GM21737 (cell line): ENCODE data around the gene BANP.
"Not testable (repeated sequence)": the region's sequence is repeated elsewhere in the genome, so short reads cannot be mapped to it uniquely, and the experiment has no call there.

Experiments used
- ATAC-seq: cut with Tn5 transposase; IDR thresholded peaks from one replicate; pipeline ENCODE4 v1.9.1; 2021; ENCODE audit warnings: mild to moderate bottlenecking, moderate library complexity; ENCODE audit not compliant: unreplicated experiment

The BANP gene, protein sequence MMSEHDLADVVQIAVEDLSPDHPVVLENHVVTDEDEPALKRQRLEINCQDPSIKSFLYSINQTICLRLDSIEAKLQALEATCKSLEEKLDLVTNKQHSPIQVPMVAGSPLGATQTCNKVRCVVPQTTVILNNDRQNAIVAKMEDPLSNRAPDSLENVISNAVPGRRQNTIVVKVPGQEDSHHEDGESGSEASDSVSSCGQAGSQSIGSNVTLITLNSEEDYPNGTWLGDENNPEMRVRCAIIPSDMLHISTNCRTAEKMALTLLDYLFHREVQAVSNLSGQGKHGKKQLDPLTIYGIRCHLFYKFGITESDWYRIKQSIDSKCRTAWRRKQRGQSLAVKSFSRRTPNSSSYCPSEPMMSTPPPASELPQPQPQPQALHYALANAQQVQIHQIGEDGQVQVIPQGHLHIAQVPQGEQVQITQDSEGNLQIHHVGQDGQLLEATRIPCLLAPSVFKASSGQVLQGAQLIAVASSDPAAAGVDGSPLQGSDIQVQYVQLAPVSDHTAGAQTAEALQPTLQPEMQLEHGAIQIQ

DNA sequence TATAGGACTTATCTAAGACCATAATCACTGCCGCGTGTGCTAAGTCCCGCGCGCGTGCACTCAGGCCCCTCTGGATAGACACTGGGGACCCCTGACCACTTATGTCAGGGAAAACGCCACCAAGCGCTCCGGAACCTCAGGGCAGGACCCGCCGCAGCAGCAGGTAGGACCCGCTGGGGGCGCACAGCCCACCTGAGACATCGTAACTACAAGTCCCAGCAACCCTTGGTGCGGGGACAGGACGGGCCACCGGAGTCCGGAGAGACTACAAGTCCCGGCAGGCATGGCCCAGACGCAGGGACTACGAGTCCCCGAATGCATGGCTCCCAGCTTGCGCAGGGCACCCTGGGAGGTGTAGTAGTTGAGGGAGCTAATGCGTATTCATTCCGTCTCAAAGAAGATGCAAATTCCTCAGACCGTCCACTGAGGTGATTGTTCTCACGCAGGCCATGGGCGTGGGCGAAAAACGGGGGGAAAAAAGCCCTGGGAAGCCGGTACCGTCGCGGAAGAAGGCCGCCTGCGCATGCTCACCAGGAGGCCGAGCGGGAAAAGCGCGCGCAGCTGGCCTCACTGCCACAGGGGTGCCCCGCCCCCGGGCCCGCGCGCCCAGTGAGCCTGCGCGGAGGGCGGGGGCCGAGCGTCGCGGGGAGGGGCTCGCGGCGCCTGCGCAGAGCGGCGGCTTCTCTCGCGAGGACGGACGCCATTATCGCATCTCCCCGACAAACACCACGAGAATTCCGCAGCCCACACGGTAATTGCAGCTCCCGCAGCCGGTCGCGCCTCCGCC is at the start of gene BANP:
BANP (plus strand) TSS at position 670 of the 787 bp plus-strand sequence. CDS start 23,682 bp downstream, outside the sequence.
- peak; percentile 82 for ATAC-seq

DNA sequence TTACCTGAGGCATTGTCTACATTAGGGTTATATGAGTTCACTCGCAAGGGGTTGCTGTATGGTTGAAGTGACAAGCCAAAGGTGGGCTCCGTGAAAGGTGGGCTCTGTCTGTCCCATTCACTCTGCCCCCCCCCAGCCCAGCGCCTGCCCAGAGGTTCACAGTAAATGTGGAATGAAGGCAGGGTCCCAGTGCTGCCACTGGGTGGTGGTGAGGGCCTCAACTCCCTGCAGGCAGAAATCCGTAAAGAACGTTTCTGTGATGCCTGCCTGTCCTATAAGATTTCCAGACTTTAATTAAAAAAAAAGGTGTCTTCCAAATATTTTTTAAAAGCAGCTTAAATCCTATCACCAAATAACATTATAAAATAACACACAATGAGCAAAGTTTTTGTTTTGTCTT is 46.3 kb upstream of the BANP start:
- ATAC-seq, result not testable (repeated sequence)

DNA sequence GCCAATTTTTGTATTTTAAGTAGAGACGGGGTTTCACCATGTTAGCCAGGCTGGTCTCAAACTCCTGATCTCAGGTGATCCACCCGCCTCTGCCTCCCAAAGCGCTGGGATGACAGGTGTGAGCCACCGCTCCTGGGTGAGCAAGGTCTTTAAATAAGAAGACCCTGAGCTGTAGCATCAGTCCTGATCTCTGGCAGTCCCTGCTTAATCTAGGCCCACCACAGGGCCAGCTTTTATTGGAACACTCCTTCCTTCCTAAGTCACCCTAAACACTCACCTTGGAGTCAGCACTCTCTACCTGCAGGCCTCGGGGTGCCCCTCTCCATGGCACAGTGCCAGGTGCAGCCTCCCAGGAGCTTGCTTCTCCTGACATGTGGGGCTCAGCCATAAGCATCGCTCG is 45.7 kb upstream of the BANP start:
- ATAC-seq, result not testable (repeated sequence)

DNA sequence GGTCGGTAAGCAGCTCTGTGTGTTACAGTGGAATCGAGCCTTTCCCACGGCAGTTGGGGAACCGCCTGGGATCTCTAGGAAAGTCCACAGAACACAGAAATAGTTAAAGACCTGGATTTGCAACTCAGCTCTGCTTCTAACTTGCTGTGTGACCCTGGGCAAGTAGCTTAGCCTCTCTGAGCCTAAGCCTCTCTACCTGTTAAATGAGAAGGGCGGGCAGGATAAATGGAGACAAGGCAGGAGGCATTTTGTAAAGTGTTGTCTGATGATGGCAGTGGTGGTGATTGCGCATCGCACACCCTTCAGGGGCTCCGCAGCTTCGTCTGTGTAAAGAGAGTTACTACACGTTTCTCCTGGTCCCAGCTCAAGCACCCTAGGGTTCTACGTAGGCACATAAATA is 43.1 kb upstream of the BANP start:
- not testable (repeated sequence) for ATAC-seq

DNA sequence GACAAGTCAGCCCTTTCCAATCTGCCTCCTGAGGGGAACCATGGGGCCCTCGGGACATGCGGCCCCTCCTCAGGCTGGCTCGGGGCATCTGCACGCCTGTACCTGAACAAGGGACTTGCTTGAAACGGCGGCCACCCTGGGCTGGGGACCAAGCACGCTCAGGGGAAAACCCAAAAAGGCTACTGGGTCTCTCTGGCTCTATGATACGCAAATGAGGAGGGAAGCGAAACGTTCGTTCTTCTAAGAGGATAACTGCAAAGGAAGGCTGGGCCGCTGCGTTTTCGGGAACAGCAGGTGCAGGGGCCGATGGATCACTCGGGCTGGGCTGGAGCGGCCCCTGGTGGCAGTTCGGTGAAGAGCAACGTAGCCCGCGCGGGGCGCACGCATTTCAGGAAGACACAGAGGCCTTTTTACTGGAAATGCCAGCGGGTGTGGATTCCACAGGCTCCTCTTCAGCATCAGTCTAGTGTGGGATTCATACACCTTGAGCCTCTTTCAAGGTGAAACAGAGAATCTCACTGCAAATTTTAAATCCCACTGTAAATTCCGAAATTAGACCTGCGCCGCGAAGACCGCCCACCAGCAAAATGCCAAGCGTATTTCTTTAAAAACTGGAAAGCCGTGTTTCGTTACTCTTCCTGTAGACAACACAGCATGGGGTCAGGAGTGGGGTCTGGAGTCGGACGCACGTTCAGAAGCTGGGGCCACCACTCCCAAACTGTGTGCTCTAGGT is 41.9 kb upstream of the BANP start:
- peak; percentile 85 for ATAC-seq

DNA sequence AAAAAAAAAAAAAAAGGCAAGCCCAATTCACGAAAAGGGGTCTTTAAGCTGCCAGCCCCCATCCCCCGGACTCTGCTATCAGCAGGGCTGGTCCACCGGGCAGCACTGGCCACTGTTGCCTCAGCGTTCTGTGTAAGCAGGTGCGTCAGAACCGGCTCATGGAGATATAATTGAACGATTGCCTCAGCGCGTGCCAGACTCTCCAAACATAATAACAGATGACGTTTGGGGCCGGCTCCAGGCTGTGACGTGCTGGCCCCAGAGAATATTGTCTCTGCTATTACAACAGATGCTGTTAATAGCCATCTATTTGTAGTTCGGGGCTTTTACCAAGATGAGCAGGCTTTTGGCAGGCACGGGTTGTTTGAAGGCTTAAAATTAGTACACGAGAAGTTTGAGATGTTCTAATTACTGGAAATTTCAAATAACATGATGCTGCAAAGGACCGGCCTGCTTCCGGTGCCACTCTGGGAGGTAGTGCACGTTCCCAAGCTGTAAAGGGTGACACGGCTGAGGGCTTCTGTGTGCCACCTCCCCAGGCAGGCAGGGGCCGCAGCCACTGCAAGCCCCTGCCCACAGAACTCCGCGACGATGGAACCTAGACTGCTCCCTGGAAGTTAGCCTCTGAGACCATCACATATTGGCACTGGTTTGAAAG is 40.0 kb upstream of the BANP start:
- ATAC-seq, result not testable (repeated sequence)

DNA sequence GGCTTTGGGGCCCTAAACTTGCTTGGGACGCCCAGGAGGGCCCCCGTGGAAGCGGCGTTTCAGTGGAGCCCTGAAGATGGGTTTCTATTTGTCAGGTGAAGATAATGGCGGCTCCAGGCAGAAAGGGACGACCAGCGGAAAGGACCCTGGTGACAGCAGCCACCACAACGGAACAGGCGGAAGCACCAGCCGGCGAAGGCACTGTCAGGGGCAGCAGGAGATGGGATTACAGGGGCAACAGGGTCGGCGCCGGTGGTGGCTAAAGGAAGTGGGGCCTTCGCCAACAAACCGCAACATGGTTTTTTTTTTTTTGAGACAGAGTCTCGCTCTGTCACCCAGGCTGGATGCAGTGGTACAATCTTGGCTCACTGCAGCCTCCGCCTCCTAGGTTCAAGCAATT is 38.5 kb upstream of the BANP start:
- not testable (repeated sequence) for ATAC-seq

DNA sequence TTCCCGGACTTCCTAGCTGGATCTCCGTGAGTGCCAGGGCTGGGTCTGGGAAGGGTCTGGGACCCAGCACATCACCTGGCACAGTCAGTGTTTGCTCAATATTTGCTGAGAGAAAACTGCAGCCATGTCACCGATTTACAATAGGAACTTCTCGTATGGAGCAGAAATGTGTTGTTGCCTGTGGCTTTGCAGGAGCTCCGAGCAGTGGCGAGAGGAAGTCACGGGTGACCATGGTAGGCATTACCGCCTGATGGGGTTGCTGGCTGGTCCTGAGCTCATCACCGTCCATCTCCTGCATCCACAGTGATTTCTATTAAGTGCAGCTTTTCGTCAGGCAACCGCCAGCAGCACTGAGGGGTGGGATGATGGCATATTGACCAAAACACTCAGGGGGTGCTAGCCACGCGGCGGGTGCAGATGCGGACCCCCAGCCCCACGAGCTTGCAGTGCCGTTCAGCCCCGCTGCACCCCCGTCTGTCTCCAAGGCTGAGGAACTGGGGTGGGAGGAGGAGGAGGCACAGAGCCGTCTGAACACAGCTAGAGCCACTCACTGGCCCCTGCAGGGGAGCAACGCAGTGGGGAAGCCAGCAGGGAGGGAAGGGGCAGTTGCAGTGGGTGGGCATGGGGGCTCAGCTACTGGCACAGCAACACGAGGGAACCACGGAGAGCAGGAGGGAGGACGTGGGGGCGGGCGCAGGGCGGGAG is 37.1 kb upstream of the BANP start:
- ATAC-seq, result not testable (repeated sequence)

DNA sequence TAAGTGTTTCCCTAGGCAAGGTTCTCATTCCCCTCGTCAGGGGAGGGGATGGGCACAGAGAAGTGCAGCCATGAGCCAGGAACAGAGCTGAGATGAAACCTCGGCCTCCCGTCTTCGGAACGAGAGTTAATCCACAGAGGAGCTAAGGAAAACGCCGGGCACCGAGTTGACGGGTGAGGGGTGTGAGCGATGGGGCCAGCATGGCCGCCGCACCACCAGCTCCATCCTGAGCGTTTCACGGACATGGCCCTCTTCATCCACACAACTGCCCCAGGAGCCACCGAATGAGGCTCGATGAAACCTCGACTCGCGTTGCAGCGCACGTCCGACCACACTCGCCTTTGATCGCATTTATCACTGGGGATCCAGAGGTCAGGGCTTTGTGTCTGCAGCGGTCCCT is 36.4 kb upstream of the BANP start:
- ATAC-seq, result no peak

DNA sequence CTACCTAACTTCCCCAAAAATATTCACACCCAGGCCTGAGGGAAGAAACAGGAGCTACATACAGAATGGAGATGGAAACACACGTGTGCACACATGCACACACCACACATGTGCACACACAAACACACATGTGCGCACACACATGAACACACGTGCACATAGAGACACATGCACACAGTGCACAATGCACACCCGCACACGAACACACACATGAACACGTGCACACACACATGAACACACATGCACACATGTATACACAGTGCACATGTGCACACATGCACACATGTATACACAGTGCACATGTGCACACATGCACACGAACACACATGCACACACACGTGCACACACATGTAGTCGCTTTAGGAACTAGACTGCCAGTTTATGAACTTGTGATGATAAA is 33.7 kb upstream of the BANP start:
- no peak for ATAC-seq

DNA sequence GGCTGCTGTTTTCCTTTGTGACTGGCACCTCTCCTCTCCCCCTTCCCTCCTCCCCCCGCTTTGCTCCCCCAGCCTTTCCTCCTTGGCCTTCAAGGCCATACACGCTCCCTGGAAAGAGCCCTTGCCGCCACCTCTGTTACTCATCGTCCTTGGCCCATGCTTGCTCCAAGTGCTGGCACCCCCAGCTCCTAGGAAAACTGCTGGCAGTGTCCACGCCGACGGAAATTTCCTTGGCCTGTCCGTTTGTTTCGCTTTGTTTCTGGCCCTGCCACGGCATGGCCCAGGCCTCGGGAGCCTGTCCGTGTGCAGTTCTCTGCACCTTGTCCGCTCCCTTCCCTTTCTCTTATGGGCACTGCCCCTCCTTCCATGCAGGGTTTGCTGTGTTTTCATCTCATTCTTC is 32.9 kb upstream of the BANP start:
- no peak for ATAC-seq

DNA sequence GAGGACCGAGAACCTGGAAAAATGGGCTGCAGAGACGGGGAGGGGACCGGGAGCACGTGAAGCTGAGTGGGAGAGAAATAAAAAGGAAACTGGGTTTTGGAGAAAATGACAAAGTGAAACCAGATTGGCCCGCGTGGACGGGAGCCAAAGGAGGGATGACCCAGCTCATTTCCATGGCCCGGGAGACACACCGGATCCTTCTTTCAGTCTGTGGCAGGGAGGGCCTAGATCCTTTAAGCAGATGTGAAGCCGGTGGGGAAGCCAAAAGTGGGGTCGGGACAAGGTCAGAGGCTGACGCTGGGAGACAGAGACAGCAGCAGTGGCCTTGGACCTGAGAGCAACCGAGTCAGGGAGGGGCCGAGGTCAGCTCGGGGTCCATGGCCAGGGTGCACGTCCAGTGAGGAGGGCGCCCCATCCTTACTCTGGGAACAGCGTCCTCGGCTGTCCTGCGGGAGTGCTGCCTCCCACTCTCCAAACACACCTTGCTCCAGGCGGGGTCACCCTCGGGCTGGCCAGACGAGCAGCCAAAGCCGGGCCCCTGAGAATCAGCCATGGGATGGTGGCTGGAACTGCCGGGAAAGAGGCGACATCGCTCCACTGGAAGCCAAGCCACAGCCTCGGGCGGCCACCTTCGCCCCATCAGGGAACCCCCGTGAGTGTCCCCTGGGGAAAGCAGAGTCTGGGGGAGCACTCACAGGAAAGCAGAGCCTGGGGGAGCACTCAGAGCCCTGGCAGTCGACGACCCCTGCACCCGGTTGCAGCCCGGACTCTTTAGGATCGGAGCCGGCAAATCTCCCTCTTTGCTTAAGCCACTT is 32.2 kb upstream of the BANP start:
- no peak for ATAC-seq

DNA sequence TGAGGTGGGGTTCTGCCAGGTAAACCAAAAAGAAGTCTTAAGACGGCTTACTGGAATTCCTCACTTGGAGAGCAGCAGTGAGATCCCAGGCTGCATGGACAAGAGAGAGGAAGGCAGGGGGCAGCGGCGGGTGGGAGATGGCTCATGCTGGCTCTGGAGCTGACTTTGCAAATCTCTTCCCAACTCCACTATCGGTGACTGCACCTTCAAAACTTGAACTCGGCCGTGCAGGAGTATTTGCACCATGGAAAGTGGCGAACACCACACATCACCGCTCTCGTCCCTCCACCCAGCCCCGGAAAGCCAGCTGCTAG is 31.6 kb upstream of the BANP start:
- ATAC-seq, result no peak

DNA sequence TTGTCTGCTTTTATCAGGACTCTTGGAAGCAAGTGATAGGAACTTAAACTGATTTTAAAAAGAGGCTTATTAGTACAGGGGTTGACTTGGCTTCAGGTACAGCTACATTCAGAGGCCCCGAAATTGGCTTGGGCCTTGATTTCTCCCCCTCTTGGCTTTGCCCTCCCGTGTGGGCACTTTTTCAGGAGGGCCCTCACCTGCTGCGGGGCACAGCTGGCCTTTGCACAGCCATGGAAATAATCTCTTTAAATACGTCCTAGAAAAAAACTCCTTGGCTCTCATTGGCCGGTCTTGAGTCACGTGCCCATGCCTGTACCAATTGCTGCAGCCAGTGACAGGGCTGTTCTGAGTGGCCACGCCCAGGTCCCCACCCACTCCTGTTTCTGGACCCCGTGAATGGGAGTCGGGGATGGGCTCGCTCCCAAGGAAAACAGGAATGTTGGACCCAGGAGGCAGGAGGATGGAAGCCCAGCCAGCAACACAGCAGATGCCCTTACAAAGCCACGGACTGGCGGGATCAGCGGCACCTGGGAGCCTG is 29.9 kb upstream of the BANP start:
- ATAC-seq, result no peak

DNA sequence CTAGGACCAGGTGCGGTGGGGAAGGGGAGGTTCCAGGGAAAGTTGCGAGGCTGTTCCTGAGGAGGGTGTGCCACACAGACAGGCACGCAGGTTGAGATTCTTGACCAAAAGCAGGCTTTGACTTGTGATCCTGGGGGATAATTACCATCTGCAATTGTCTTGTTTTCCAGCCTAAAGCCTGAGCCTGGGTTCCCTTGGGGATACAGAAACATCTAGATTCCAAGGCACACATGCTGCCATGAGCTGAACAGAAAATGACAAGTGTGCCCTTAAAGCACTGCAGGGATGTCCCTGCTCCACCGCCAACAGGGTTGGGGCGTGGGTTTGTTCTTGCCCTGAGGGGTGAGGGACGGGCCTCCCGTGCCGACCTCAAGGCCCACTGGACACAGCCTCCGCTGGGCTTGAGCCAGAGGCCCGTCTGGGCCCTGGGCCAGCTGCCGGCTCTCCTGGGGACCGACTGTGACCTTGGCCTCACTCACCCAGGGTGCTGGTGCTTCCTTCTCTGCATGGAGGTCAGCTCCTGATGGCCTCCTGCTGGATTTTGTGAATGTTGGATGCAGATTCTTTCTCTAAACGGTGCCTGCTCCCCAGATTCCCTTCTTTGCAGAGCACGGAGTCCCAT is 28.9 kb upstream of the BANP start:
- no peak for ATAC-seq

DNA sequence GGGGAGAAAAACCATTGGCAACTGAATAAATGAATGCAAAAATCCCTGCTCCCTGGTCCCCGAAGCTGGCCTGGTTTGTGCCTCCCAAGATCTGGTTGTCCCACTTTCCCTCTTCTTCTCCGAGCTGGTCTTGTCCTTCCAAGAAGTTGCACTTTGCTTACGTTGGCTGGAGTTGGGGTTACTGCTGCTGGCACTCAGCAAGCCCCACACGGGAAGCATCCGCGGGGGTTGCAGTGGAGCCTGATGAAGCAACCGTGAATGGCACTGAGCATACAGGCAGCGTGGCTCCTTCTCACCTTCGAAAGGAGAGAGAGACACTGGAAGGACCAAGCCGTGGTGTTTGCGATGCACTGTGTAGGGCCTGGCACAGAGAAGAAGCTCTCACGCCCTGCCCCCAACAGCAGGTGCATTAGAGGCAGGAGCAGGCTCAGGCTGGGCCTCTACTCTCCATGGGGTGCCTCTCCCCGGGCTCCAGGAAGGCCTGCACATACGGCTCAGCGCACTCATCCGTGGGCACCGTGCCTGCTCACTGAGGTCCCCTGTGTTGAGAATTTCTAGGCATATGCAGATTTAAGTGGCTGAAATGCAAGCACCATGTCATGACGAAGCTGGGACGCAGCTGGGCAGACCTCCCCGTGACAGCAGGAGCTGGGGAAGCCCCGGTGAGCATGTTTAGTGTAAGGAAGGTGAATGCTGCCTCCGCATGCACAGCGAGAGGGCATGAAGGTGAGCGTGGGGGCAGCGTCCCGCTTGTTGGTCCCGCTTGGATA is 27.0 kb upstream of the BANP start:
- ATAC-seq, result peak; percentile 61

DNA sequence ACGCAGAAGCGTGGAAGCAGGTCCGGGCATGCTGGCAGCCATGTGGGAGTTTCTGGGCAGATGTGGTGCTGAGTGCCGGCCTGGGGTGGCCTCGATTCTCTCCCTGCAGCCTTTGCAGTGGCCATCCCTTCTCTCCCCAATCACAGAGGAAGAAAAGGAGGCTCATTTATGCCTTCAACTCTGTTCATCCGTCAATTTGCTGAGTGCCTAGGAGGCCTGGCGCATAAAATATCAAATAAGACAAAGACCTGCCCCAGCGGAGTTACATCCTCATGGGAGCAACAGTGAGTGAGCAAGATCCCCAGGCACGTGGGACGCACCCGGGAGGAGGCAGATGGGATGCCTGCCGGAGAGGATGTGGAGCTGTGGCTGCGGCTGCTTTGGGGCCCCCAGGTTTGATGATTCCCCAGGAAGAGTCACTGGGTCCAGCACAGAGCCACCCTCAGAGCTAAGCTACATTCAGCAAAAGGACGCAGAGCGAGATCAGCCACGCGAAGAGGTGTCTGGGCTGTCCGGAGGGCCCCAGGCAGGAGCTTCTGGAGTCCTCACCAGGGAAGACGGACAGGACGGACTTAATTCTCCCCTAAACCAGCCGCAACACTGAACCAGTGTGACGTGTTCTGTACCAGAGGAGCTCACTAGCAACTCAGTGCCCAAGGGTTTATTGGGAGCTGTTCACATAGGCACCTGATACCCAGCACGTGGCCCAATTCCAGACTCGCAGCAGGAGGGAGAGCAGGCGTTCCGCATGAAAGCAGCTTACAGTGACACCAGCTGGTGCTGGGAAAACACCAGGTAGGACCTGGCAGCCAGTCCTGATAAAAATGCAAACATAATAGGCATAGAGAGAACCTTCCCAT is 26.2 kb upstream of the BANP start:
- no peak for ATAC-seq
